HepG2 (cell line): Measurements from ENCODE around the gene ATP5MC2.

Experiments used
- GABPA ChIP-seq, 2 experiments: IDR thresholded peaks; 2 replicates each; pipeline ENCODE4 v1.6.1; 2011 to 2016; ENCODE audit warnings: low read depth in 2 of 2, low read length in 1 of 2, missing biosample characterization in 1 of 2, missing genetic modification characterization in 1 of 2
- NPAS2 ChIP-seq: sonication (generic); formaldehyde crosslinking; IDR thresholded peaks from 2 replicates; pipeline ENCODE4 v1.8.0; 2022; ENCODE audit warnings: mild to moderate bottlenecking, missing genetic modification reagents, borderline replicate concordance
- SRF ChIP-seq: IDR thresholded peaks from 2 replicates; pipeline ENCODE4 v1.6.1; 2011; ENCODE audit warnings: mild to moderate bottlenecking, low read depth, low read length, moderate library complexity
- ZNF235 ChIP-seq: sonication (generic); formaldehyde crosslinking; IDR thresholded peaks from 2 replicates; pipeline ENCODE4 v1.8.1; 2023; ENCODE audit warnings: mild to moderate bottlenecking, missing genetic modification reagents, borderline replicate concordance

GRCh38 chr12:53694756-53695151, 18.9 kb upstream of the ATP5MC2 start:
- no peak for TF ChIP-seq GABPA (IDR thresholded peaks at IDR 0.05; ENCODE audit: low read depth, low read length)
- no peak for TF ChIP-seq GABPA (CRISPR knock-in tag; IDR thresholded peaks at IDR 0.05; ENCODE audit: low read depth)
- TF ChIP-seq ZNF235 (CRISPR knock-in tag), result no peak
- no peak for TF ChIP-seq NPAS2 (CRISPR knock-in tag)
- no peak for TF ChIP-seq SRF
